GM20000 (cell line): ENCODE results near the gene ADCY5.

Source experiments
- DNase-seq: peaks from one replicate; pipeline ENCODE4 v3.0.0; 2012; ENCODE audit warnings: low spot score
- CTCF ChIP-seq: IDR thresholded peaks from 2 replicates; pipeline ENCODE4 v1.5.1; 2012; ENCODE audit warnings: mild to moderate bottlenecking, control low read depth; ENCODE audit errors: extremely low read depth, missing control alignments

The ADCY5 gene

GRCh38 chr3:123429362-123430125 is 19.3 kb downstream of the ADCY5 start:
- no peak for DNase-seq
- no peak for TF ChIP-seq CTCF

GRCh38 chr3:123424999-123425712 is 23.7 kb downstream of the ADCY5 start:
- DNase-seq = no peak
- TF ChIP-seq CTCF = no peak

GRCh38 chr3:123424321-123424998 is 24.4 kb downstream of the ADCY5 start:
- no peak for TF ChIP-seq CTCF
- no peak for DNase-seq

GRCh38 chr3:123423806-123424205 is 25.1 kb downstream of the ADCY5 start:
- DNase-seq = no peak
- TF ChIP-seq CTCF = no peak

GRCh38 chr3:123423031-123423430 is 25.9 kb downstream of the ADCY5 start:
- no peak for TF ChIP-seq CTCF
- DNase-seq = no peak

- TF ChIP-seq CTCF = no peak
- DNase-seq = no peak
Measured at GRCh38 chr3:123422457-123422856, 26.4 kb downstream of the ADCY5 start.
